Ovary (tissue), 9 donors: ENCODE data around the gene DVL1. TPM values are rescaled to one million over a fixed set of nuclear protein-coding genes. Genes with fewer than 3 reads are reported as not detected.
A peak's percentile ranks its signal among the peaks of the same experiment; 100 is the strongest.

Experiments
- DNase-seq, 5 donors: peaks; one replicate each; pipeline ENCODE4 v3.0.0-alpha.2; 2019 to 2020
- H3K27ac ChIP-seq, 2 donors: fragments of 200-600 bp; one replicate each; pipeline versions ENCODE4 v1.5.1 to v1.8.0; 2019 to 2022
- H3K27me3 ChIP-seq: fragments of 200-600 bp; one replicate; pipeline ENCODE4 v1.8.0; 2022
- H3K36me3 ChIP-seq: fragments of 200-600 bp; sonication (generic); one replicate; pipeline ENCODE4 v1.5.1; 2019
- H3K4me1 ChIP-seq: one replicate; pipeline ENCODE4 v1.8.1; 2013; ENCODE audit warnings: mild to moderate bottlenecking, moderate library complexity; ENCODE audit not compliant: insufficient read depth
- H3K4me3 ChIP-seq: fragments of 200-600 bp; sonication (generic); one replicate; pipeline ENCODE4 v1.5.1; 2017
- H3K9me3 ChIP-seq, 2 donors: fragments of 200-600 bp in 1 of 2; sonication (generic) in 1 of 2; one replicate each; pipeline versions ENCODE4 v1.5.1 to v1.8.1; 2013 to 2019; ENCODE audit warnings: mild to moderate bottlenecking in 1 of 2, moderate library complexity in 1 of 2
- EP300 ChIP-seq: sonication (generic); formaldehyde crosslinking; IDR thresholded peaks from one replicate; pipeline ENCODE4 v1.6.1; 2017; ENCODE audit warnings: antibody characterized with exemption
- POLR2A ChIP-seq: fragments of 450-650 bp; IDR thresholded peaks from one replicate; pipeline ENCODE4 v1.6.1; 2017; ENCODE audit warnings: antibody characterized with exemption, mild to moderate bottlenecking, moderate library complexity
- WGBS, 3 donors: extraction: QIAGEN DNeasy Blood & Tissue Kit in 1 of 3; methylation state at CpG; one replicate each; pipeline versions ENCODE4 v1.1.5 to v1.1.7; 2013 to 2017; 5-methylcytosine and 5-hydroxymethylcytosine counted together
- intact Hi-C, 4 donors: fragments of 100-400 bp; cut with DNase I; formaldehyde crosslinking; loops; one replicate each; pipeline versions ENCODE4 v1.11.0 to v1.15.1; 2022 to 2023
- polyA plus RNA-seq, 2 donors: library from polyadenylated mRNA; stranded (reverse); fragments of 200-250 nt in 1 of 2; fragments of 350-450 nt in 1 of 2; fragmentation: Illumina TruSeq in 1 of 2; extraction: RNeasy Lipid Tissue Mini Kit (QIAGEN cat#74804) in 1 of 2; gene quantifications; one replicate each; pipeline ENCODE4 v1.2.3, GENCODE V29; 2013 to 2014
- total RNA-seq, 7 donors: library from RNA; depleted of rRNA in 2 of 7; stranded (reverse); fragments of >200 nt in 2 of 7; fragmentation: NEBNext Ultra II Directional in 3 of 7; extraction: Animal tissue kit (Norgen Biotek cat#: 25700) in 3 of 7; gene quantifications; one replicate each; pipeline versions ENCODE4 v1.1.0 to v1.2.4, GENCODE V29; 2016 to 2023
- TF ChIP-seq, protein P1 (sequence below), 3 donors: fragments of 450-650 bp in 2 of 3; fragments of 200-600 bp in 1 of 3; IDR thresholded peaks; one replicate each; pipeline versions ENCODE4 v1.5.1 to v1.8.0; 2016 to 2022; ENCODE audit warnings: antibody characterized with exemption in 3 of 3, mild to moderate bottlenecking in 1 of 3
- donor health status: DM: no; HTN: no; CAD: no; lungs with moderate emphysema.
- donor health status: DM: no; HTN: no; CAD: no.
- donor health status: Bipolar disorder and iron deficiency.
- donor health status: DM: yes; HTN: yes; CAD: no.
- donor health status: DM: no; HTN: no; CAD: no.
- donor health status: DM: yes; HTN: yes; CAD: no.

Gene DVL1
- total and polyA plus RNA-seq, 9 donors = 2.1 to 85.2 (median 62.5) TPM

DNA sequence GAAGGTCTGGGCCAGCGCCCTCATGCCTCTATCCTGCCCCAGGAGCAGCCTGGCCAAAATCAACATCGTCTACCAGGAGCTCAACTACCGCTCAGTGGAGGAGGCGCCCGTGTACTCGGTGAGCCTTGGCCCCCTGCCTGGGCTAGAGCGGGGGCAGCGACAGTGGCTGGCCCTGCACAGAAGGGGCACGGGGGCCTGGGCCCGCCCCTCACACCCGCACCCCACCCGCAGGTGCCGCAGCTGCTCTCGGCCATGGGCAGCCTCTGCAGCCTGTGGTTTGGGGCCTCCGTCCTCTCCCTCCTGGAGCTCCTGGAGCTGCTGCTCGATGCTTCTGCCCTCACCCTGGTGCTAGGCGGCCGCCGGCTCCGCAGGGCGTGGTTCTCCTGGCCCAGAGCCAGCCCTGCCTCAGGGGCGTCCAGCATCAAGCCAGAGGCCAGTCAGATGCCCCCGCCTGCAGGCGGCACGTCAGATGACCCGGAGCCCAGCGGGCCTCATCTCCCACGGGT lies 58.1 kb downstream of the DVL1 start:
- WGBS, 3 donors = 9 to 14% (median 10%) methylated on average over 14 to 28 of the region's 28 CpGs
- Histone ChIP-seq H3K4me1 (peaks cover 3% of the 10 kb centered on the region), H3K9me3 (no peaks in the 10 kb centered on the region), H3K27me3 (no peaks in the 10 kb centered on the region), H3K27ac (no peak overlapping the region), H3K36me3 (no peaks in the 10 kb centered on the region), H3K4me3 (no peak overlapping the region)
- no peak for TF ChIP-seq EP300
- TF ChIP-seq POLR2A = no peak
- TF ChIP-seq, protein P1, sequence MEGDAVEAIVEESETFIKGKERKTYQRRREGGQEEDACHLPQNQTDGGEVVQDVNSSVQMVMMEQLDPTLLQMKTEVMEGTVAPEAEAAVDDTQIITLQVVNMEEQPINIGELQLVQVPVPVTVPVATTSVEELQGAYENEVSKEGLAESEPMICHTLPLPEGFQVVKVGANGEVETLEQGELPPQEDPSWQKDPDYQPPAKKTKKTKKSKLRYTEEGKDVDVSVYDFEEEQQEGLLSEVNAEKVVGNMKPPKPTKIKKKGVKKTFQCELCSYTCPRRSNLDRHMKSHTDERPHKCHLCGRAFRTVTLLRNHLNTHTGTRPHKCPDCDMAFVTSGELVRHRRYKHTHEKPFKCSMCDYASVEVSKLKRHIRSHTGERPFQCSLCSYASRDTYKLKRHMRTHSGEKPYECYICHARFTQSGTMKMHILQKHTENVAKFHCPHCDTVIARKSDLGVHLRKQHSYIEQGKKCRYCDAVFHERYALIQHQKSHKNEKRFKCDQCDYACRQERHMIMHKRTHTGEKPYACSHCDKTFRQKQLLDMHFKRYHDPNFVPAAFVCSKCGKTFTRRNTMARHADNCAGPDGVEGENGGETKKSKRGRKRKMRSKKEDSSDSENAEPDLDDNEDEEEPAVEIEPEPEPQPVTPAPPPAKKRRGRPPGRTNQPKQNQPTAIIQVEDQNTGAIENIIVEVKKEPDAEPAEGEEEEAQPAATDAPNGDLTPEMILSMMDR (IDR thresholded peaks at IDR 0.05) = no peak
- intact Hi-C loops = loop anchor here in 3 of 4 donors (5.0 to 10.0 kb wide), 3 partner anchors 169 to 306 kb away; partner anchors contain the start of gene PERM1 (in 2 of the 3)
- peak; percentile 27 to 66 (median 44) for DNase-seq

DNA sequence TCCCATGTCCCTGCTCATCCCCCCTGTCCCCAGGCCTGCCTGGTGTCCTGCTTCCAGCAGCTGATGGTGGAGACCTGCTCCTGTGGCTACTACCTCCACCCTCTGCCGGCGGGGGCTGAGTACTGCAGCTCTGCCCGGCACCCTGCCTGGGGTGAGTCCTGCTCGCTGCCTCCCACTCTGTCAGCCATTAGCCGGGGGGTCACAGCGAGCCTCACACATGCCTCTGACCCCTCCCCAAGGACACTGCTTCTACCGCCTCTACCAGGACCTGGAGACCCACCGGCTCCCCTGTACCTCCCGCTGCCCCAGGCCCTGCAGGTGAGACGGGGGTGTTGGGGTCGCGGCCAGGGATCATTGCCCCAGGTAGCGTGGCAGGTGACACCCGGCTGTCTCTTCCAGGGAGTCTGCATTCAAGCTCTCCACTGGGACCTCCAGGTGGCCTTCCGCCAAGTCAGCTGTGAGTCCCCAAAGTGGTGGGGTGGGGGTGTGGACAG lies 58.9 kb downstream of the DVL1 start:
- Histone ChIP-seq H3K4me1 (peaks cover 3% of the 10 kb centered on the region), H3K4me3 (no peak overlapping the region), H3K9me3 (no peaks in the 10 kb centered on the region), H3K36me3 (no peaks in the 10 kb centered on the region), H3K27me3 (no peaks in the 10 kb centered on the region), H3K27ac (no peak overlapping the region)
- 55 to 67% (median 66%) methylated on average over 15 of the region's 15 CpGs for WGBS, 3 donors
- DNase-seq = peak in 4 of 5 donors; percentile 33 to 66 (median 48)
- intact Hi-C loops = loop anchor here in 3 of 4 donors (5.0 to 10.0 kb wide), 3 partner anchors 168 to 305 kb away; partner anchors contain the start of gene PERM1 (in 2 of the 3)
- no peak for TF ChIP-seq POLR2A
- TF ChIP-seq, protein P1 (IDR thresholded peaks at IDR 0.05) = peak in 1 of 3 donors; percentile 24
- TF ChIP-seq EP300 = no peak

DNA sequence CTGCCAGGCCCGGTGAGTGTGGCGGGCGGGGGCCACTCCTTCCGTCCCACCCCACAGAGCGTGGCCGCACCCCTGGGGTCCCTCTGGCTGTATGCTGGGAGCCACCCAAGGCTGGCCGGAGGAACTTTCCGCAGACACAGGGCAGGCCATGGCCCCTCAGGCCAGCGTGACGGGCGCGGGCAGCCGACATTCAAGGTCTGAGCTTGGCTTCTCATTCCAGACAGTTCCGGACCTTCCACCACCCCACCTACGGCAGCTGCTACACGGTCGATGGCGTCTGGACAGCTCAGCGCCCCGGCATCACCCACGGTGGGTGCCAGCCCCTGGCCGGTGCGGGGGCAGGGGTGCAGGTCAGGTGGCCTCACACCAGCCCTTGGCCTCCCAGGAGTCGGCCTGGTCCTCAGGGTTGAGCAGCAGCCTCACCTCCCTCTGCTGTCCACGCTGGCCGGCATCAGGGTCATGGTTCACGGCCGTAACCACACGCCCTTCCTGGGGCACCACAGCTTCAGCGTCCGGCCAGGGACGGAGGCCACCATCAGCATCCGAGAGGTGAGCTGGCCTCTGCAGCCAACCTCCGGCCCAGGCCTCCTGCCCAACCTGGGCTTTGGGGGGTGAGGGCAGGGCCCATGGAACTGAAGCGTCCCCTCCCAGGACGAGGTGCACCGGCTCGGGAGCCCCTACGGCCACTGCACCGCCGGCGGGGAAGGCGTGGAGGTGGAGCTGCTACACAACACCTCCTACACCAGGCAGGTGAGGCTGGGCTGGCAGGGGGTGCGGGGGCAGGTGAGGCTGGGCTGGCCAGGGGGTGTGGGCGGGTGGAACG lies 61.7 kb downstream of the DVL1 start:
- WGBS, 3 donors = 64 to 76% (median 75%) methylated on average over 36 to 46 of the region's 46 CpGs

More for the DNA sequence above, 61.7 kb downstream of the DVL1 start:
- H3K9me3 ChIP-seq = no peaks in the 10 kb centered on the region
- H3K4me3 ChIP-seq = no peak overlapping the region
- H3K36me3 ChIP-seq = no peaks in the 10 kb centered on the region
- peaks cover 3% of the 10 kb centered on the region for H3K4me1 ChIP-seq
- peak in 2 of 5 donors; percentile 21 to 31 for DNase-seq
- TF ChIP-seq, protein P1 (IDR thresholded peaks at IDR 0.05) = no peak
- TF ChIP-seq POLR2A (no peak), EP300 (no peak)
- no peaks in the 10 kb centered on the region for H3K27me3 ChIP-seq
- intact Hi-C loops = no loop called here
- H3K27ac ChIP-seq = no peak overlapping the region
